ENCODE data around the gene ZNF608.

The ZNF608 gene

GRCh38 chr5:124764992-124765611 lies 18.7 kb upstream of the ZNF608 start:
- no peak for TF ChIP-seq CTCF (IDR thresholded peaks at IDR 0.05; ENCODE audit: low read depth, low read length)
- H3K4me3 ChIP-seq (ENCODE audit: low read depth, low read length) = no peak overlapping the region

- no peak for TF ChIP-seq CTCF (IDR thresholded peaks at IDR 0.05; ENCODE audit: low read depth, low read length)
- H3K4me3 ChIP-seq (ENCODE audit: low read depth, low read length) = no peak overlapping the region
Measured at GRCh38 chr5:124764585-124764984, 18.1 kb upstream of the ZNF608 start.

DNA sequence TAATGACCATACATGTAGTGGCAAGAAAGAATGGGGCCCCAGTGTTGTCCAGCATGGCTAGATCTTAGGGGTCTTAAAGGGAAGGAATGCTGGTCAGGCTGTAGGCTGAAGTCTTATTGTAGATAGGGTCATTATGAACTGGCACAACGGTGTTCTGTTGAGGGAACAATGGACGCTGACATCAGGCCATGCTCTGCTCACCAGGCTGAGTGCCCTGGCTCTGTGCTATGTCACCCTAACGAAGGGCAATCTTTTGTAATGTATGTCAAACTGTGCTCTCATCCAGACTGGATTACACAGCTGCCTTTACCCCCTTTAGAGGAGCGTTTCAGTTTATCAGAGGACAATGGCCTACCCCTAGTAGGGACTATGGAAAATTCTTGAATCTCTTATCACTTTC lies 14.6 kb upstream of the ZNF608 start:
- H3K4me3 ChIP-seq (ENCODE audit: low read depth, low read length) = no peak overlapping the region
- TF ChIP-seq CTCF (IDR thresholded peaks at IDR 0.05; ENCODE audit: low read depth, low read length) = no peak

DNA sequence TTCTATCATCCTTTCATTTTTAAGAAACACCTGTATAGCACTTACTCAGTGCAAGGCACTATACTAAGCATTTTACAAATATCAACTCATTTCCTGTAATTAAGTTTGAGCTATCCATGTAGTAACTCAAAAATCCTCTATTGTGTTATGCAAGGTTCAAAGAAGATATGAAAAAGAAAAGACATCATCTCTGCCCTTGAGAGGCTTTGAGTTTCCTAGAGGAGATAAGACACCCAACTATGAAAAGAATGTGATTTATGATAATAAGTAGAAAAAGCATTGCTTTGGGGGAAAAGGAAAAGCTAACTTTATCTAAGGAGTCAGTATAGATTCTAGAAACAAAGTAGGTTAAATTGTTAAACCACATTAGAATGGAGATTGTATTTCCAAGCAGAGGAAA lies 14.2 kb upstream of the ZNF608 start:
- H3K4me3 ChIP-seq (ENCODE audit: low read depth, low read length) = no peak overlapping the region
- TF ChIP-seq CTCF (IDR thresholded peaks at IDR 0.05; ENCODE audit: low read depth, low read length) = no peak

- TF ChIP-seq CTCF (IDR thresholded peaks at IDR 0.05; ENCODE audit: low read depth, low read length) = no peak
- H3K4me3 ChIP-seq (ENCODE audit: low read depth, low read length) = no peak overlapping the region
Measured at GRCh38 chr5:124755565-124755964, 9.1 kb upstream of the ZNF608 start.

DNA sequence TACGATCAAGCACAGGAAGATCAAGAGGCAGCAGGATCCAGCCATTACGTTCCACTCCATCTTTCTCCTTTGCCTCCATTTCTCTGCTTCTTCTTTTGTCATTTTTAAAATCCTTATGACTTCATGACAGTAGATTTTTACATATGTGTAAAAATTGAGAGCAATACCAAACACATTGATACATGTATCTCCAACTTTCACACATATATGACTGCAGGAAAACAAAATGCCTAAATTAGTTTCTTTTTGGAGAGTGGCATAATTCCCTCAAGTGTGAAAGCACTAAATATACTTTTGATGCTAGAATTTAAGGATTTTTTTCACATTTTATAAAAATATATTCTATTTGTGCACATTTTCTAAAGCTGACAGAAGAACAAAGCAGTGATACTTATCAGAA lies 8.6 kb upstream of the ZNF608 start:
- no peak for TF ChIP-seq CTCF (IDR thresholded peaks at IDR 0.05; ENCODE audit: low read depth, low read length)
- H3K4me3 ChIP-seq (ENCODE audit: low read depth, low read length) = no peak overlapping the region

DNA sequence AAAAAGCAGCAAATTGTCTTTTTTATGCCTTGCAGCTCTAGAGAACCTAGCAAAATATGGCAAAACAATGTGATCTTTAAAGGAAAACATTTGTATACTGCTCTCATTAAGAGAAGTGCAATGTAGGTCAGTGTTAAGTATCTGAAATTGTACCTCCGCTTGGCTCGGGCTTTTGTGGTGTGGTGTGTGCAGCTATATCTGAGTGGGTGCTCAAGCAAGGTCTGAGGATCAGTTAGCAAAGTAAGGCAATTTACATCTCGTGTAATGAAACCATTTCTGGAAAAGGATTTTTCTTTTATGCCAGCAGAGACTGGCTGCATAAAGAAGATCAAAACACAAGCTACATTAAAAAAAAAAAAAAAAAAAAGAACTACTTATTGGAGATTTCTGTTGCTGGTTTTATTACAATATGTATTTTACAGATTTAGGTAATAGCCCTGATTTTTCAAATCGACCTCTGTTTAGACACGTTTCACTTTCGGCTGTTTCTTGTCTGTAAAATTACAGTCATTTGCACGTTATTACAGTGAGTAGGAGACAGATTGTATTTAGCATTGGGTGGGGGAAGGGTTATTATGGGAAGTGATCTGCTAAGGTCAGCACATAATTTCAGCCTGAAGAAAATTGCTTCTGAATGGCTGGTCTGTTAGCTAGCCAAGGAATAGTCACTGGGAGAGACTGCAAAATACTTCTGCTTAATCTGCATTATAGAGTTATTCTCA lies 7.9 kb upstream of the ZNF608 start:
- no peak for TF ChIP-seq CTCF (IDR thresholded peaks at IDR 0.05; ENCODE audit: low read depth, low read length)
- no peak overlapping the region for H3K4me3 ChIP-seq (ENCODE audit: low read depth, low read length)

Measured in WI38 (cell line).